ENCODE measurements around the gene MAP4K1. TPM values are rescaled to one million over a fixed set of nuclear protein-coding genes. Genes with fewer than 3 reads are reported as not detected.
"Not testable (repeated sequence)": the region's sequence is repeated elsewhere in the genome, so short reads cannot be mapped to it uniquely, and the experiment has no call there.

Gene MAP4K1
- total RNA-seq, 1 donor from 2014 or later, result 3.1 TPM

- H3K4me3 ChIP-seq (ENCODE audit: low read depth, low read length), result no peak overlapping the region
- no peak for TF ChIP-seq CTCF (conservative IDR thresholded peaks at IDR 0.05; ENCODE audit: low read depth, low read length)
- DNase-seq (ENCODE audit: low read depth), result no peak
Observed at GRCh38 chr19:38587562-38587961, 30.2 kb downstream of the MAP4K1 start.

GRCh38 chr19:38583985-38584305 lies 33.8 kb downstream of the MAP4K1 start:
- no peak for TF ChIP-seq CTCF (conservative IDR thresholded peaks at IDR 0.05; ENCODE audit: low read depth, low read length)
- H3K4me3 ChIP-seq (ENCODE audit: low read depth, low read length), result no peak overlapping the region
- no peak for DNase-seq (ENCODE audit: low read depth)

- no peak for TF ChIP-seq CTCF (conservative IDR thresholded peaks at IDR 0.05; ENCODE audit: low read depth, low read length)
- no peak for DNase-seq (ENCODE audit: low read depth)
- no peak overlapping the region for H3K4me3 ChIP-seq (ENCODE audit: low read depth, low read length)
Observed at GRCh38 chr19:38583219-38583984, 34.4 kb downstream of the MAP4K1 start.

- H3K4me3 ChIP-seq (ENCODE audit: low read depth, low read length), result no peak overlapping the region
- TF ChIP-seq CTCF (conservative IDR thresholded peaks at IDR 0.05; ENCODE audit: low read depth, low read length), result no peak
- DNase-seq (ENCODE audit: low read depth), result no peak
Observed at GRCh38 chr19:38580080-38580479, 37.7 kb downstream of the MAP4K1 start.

GRCh38 chr19:38579304-38579703 lies 38.4 kb downstream of the MAP4K1 start:
- H3K4me3 ChIP-seq (ENCODE audit: low read depth, low read length); DNase-seq (ENCODE audit: low read depth): not testable (repeated sequence)

- no peak for TF ChIP-seq CTCF (conservative IDR thresholded peaks at IDR 0.05; ENCODE audit: low read depth, low read length)
- no peak overlapping the region for H3K4me3 ChIP-seq (ENCODE audit: low read depth, low read length)
- DNase-seq (ENCODE audit: low read depth), result no peak
Observed at GRCh38 chr19:38577826-38578225, 39.9 kb downstream of the MAP4K1 start.

- no peak overlapping the region for H3K4me3 ChIP-seq (ENCODE audit: low read depth, low read length)
- no peak for TF ChIP-seq CTCF (conservative IDR thresholded peaks at IDR 0.05; ENCODE audit: low read depth, low read length)
- no peak for DNase-seq (ENCODE audit: low read depth)
Observed at GRCh38 chr19:38571682-38572081, 46.1 kb downstream of the MAP4K1 start.
